Measurements from ENCODE around the gene HSPA12A.

DNA sequence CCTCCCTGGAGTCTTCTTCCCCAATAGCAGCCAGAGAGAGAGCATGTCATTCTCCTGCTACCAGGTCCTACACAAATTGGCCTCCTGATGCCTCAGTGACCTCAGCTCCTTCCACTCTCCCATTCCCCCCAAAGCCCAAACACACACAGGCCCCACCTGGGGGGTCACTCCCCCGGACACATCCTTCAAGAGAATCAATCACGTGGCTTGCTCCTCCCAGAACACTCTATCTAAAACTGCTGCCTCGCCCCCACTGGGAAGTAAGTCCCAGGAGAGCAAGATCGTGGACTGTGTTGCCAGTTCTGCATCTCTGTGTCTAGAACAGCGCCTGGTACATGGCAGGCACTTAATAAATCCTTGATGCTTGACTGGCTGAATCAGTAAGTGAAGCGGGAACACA lies 2.5 kb upstream of the HSPA12A start:
- TF ChIP-seq, protein P1, sequence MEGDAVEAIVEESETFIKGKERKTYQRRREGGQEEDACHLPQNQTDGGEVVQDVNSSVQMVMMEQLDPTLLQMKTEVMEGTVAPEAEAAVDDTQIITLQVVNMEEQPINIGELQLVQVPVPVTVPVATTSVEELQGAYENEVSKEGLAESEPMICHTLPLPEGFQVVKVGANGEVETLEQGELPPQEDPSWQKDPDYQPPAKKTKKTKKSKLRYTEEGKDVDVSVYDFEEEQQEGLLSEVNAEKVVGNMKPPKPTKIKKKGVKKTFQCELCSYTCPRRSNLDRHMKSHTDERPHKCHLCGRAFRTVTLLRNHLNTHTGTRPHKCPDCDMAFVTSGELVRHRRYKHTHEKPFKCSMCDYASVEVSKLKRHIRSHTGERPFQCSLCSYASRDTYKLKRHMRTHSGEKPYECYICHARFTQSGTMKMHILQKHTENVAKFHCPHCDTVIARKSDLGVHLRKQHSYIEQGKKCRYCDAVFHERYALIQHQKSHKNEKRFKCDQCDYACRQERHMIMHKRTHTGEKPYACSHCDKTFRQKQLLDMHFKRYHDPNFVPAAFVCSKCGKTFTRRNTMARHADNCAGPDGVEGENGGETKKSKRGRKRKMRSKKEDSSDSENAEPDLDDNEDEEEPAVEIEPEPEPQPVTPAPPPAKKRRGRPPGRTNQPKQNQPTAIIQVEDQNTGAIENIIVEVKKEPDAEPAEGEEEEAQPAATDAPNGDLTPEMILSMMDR (optimal IDR thresholded peaks at IDR 0.05 in 1 of 3, IDR thresholded peaks at IDR 0.05 in 1 of 3, conservative IDR thresholded peaks at IDR 0.05 in 1 of 3; ENCODE audit: extremely low read depth in 1 of 3, insufficient read depth in 2 of 3, low read length in 3 of 3) = no peak
- TF ChIP-seq EZH2 (IDR thresholded peaks at IDR 0.05; ENCODE audit: low read length) = no peak

Measured in keratinocyte (primary cell).